Coronary artery (tissue), 2 donors: ENCODE measurements around the gene STMN1.

ENCODE experiments used
- DNase-seq: peaks from one replicate; pipeline ENCODE4 v3.0.0-alpha.2; 2017; ENCODE audit warnings: low spot score
- H3K27ac ChIP-seq, 2 donors: fragments of 200-600 bp; sonication (generic); one replicate each; pipeline ENCODE4 v1.5.1; 2016 to 2019
- H3K4me3 ChIP-seq: fragments of 200-600 bp; sonication (generic); 2 replicates; pipeline ENCODE4 v1.5.1; 2016; ENCODE audit warnings: mild to moderate bottlenecking, moderate library complexity
- CTCF ChIP-seq: fragments of 200-600 bp; sonication (generic); IDR thresholded peaks from one replicate; pipeline ENCODE4 v1.5.1; 2019; ENCODE audit warnings: antibody characterized with exemption

STMN1 gene

GRCh38 chr1:25874635-25875153 lies 31.5 kb downstream of the STMN1 start:
- DNase-seq: no peak
- H3K4me3 ChIP-seq: peak overlapping the region; percentile 87
- H3K27ac ChIP-seq: peak overlapping the region in 1 of 2 donors; percentile 84
- no peak for TF ChIP-seq CTCF

- no peak for TF ChIP-seq CTCF
- Histone ChIP-seq H3K27ac (no peak overlapping the region), H3K4me3 (peak overlapping the region; percentile 87)
- DNase-seq: no peak
Measured at GRCh38 chr1:25874209-25874608, 32.0 kb downstream of the STMN1 start.

- no peak overlapping the region for H3K4me3 ChIP-seq
- TF ChIP-seq CTCF: no peak
- peak overlapping the region in 1 of 2 donors; percentile 6 for H3K27ac ChIP-seq
- no peak for DNase-seq
Measured at GRCh38 chr1:25873120-25873519, 33.1 kb downstream of the STMN1 start.

- TF ChIP-seq CTCF: no peak
- DNase-seq: no peak
- Histone ChIP-seq H3K27ac (peak overlapping the region in 1 of 2 donors; percentile 6), H3K4me3 (no peak overlapping the region)
Measured at GRCh38 chr1:25872713-25873112, 33.5 kb downstream of the STMN1 start.

- no peak for DNase-seq
- no peak overlapping the region for H3K27ac ChIP-seq
- TF ChIP-seq CTCF: no peak
- no peak overlapping the region for H3K4me3 ChIP-seq
Measured at GRCh38 chr1:25871704-25872494, 34.3 kb downstream of the STMN1 start.

- Histone ChIP-seq H3K4me3 (no peak overlapping the region), H3K27ac (no peak overlapping the region)
- no peak for TF ChIP-seq CTCF
- DNase-seq: no peak
Measured at GRCh38 chr1:25871086-25871703, 35.0 kb downstream of the STMN1 start.
